Right cardiac atrium (tissue), 5 donors: ENCODE measurements around the gene CTSC. TPM values are rescaled to one million over a fixed set of nuclear protein-coding genes. Genes with fewer than 3 reads are reported as not detected.

Experiments
- ATAC-seq, 2 donors: fragments of 200-7000 bp; cut with Tn5 transposase; one replicate each; pipeline versions ENCODE4 v1.8.0 to v1.9.1; 2020; ENCODE audit warnings: moderate library complexity in 2 of 2, mild to moderate bottlenecking in 1 of 2
- DNase-seq, 3 donors: peaks; one replicate each; pipeline ENCODE4 v3.0.0-alpha.2; 2020
- H3K27ac ChIP-seq: one replicate; pipeline ENCODE4 v1.5.1; 2013; ENCODE audit warnings: mild to moderate bottlenecking, low read length, control low read depth, moderate library complexity
- H3K27me3 ChIP-seq: one replicate; pipeline ENCODE4 v1.6.1; 2013; ENCODE audit not compliant: control insufficient read depth, insufficient read depth
- H3K4me1 ChIP-seq: one replicate; pipeline ENCODE4 v1.6.1; 2013; ENCODE audit warnings: low read length; ENCODE audit not compliant: control insufficient read depth, insufficient read depth
- H3K4me3 ChIP-seq: one replicate; pipeline ENCODE4 v1.5.1; 2013; ENCODE audit warnings: low read length, control low read depth
- H3K9me3 ChIP-seq: one replicate; pipeline ENCODE4 v1.6.1; 2013; ENCODE audit warnings: low read length; ENCODE audit not compliant: control insufficient read depth
- WGBS: extraction: QIAGEN DNeasy Blood & Tissue Kit; methylation state at CpG from one replicate; pipeline ENCODE4 v1.1.7; 2013; 5-methylcytosine and 5-hydroxymethylcytosine counted together
- intact Hi-C, 4 donors: fragments of 100-400 bp; cut with DNase I; formaldehyde crosslinking; loops; one replicate each; pipeline versions ENCODE4 v1.11.0 to v1.14.0; 2022 to 2023
- polyA plus RNA-seq: library from polyadenylated mRNA; stranded (reverse); fragments of 200-250 nt; gene quantifications from one replicate; pipeline ENCODE4 v1.2.3, GENCODE V29; 2013
- total RNA-seq, 4 donors: library from RNA; stranded (reverse); fragmentation: NEBNext Ultra II Directional; extraction: Animal tissue kit (Norgen Biotek cat#: 25700); gene quantifications; one replicate each; pipeline ENCODE4 v1.2.1, GENCODE V29; 2021
- donor health status: healthy with polysubstance abuse.
- donor health status: DM: no; HTN: yes; CAD: no.
- donor health status: DM: no; HTN: no; CAD: no.
- donor health status: DM: no; HTN: yes; CAD: no; lungs with severe emphysema.
- donor health status: DM: yes; HTN: yes; CAD: no.

The CTSC gene
- total and polyA plus RNA-seq, 5 donors: 17.7 to 39.3 (median 28.7) TPM

DNA sequence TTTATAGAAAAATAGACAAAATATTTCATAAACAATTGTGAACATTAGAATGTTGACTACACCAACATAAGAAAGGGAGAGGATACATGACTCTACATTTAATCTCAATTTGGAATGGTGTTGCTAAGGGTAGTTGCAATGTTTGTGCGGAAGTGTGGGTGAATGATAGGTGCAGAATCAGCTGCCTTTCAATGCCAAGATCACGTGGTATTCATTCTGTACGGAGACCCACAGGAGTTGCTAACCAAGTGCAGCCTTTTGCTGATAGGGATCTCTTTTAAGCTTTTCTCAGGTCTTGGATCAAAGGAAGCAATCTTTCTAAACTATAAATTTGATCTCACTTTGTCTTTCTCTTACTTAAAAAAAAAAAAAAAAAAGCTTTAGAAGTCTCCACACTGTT, 29.8 kb upstream of the CTSC start:
- intact Hi-C loops: no loop called here
- Histone ChIP-seq H3K27ac (no peak overlapping the region), H3K27me3 (no peaks in the 10 kb centered on the region), H3K4me1 (no peaks in the 10 kb centered on the region), H3K4me3 (no peak overlapping the region), H3K9me3 (no peaks in the 10 kb centered on the region)
- ATAC-seq (no peak), DNase-seq (no peak)
- WGBS: 77% methylated on average over 3 of the region's 3 CpGs

DNA sequence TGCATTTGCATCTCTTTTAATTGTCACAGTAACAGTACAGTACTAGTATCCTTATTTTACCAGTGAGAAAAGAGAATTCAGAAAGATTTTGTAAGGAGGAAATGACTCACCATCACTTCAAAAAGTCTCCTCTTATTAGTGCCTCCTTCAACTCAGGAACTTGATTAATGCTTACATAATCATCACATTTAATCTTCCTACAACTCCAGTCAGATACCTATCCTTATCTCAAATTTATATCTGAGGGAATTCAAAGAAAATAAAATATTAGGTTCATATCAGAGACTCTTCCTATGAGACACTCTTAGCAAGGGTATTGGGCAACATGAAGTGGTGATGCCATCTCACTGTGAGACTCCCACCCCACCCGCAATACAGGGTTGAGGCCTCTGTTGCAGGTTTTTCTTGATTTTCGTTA, 26.1 kb upstream of the CTSC start:
- H3K9me3 ChIP-seq: no peaks in the 10 kb centered on the region
- H3K27me3 ChIP-seq: no peaks in the 10 kb centered on the region
- WGBS: 81% methylated on average over 2 of the region's 2 CpGs
- DNase-seq (no peak), ATAC-seq (no peak)
- intact Hi-C loops: no loop called here
- H3K4me3 ChIP-seq: no peak overlapping the region
- no peak overlapping the region for H3K27ac ChIP-seq
- H3K4me1 ChIP-seq: no peaks in the 10 kb centered on the region

- H3K9me3 ChIP-seq: no peaks in the 10 kb centered on the region
- no peak overlapping the region for H3K4me3 ChIP-seq
- no peak for ATAC-seq
- no peaks in the 10 kb centered on the region for H3K27me3 ChIP-seq
- H3K27ac ChIP-seq: no peak overlapping the region
- intact Hi-C loops: no loop called here
- WGBS: 71% methylated on average over 1 of the region's 1 CpG
- DNase-seq: no peak
- no peaks in the 10 kb centered on the region for H3K4me1 ChIP-seq
Observed at GRCh38 chr11:88363004-88363403, 25.5 kb upstream of the CTSC start.

GRCh38 chr11:88360141-88360540, 22.6 kb upstream of the CTSC start:
- ATAC-seq (no peak), DNase-seq (no peak)
- no peak overlapping the region for H3K27ac ChIP-seq
- 85% methylated on average over 1 of the region's 1 CpG for WGBS
- intact Hi-C loops: no loop called here
- no peaks in the 10 kb centered on the region for H3K27me3 ChIP-seq
- H3K4me3 ChIP-seq: no peak overlapping the region
- no peaks in the 10 kb centered on the region for H3K4me1 ChIP-seq
- no peaks in the 10 kb centered on the region for H3K9me3 ChIP-seq

DNA sequence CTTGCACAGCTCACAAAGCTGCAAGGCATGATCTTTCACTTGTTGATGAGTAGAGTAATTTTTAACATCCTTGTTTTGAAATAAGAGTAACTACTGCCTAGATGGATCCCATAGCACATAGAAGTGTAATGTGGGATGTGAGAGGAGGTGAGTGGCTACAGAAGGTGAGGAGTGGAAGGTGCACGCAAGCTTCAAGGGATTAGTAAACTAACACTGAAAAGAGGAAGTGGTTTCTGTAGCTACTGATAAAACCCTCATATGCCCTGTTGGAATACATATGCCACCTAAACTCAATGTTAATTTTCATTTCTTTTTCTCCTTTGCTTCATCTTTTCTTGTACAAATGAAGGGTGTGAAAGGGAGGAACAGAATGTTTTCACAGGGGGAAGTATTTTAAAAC, 22.0 kb upstream of the CTSC start:
- ATAC-seq (no peak), DNase-seq (no peak)
- intact Hi-C loops: loop anchor here in 1 of 4 donors (10.0 kb wide), 1 partner anchor 55 kb away; no protein-coding TSS in a partner anchor
- no peak overlapping the region for H3K4me3 ChIP-seq
- H3K9me3 ChIP-seq: no peaks in the 10 kb centered on the region
- no peaks in the 10 kb centered on the region for H3K27me3 ChIP-seq
- H3K27ac ChIP-seq: no peak overlapping the region
- 73% methylated on average over 1 of the region's 1 CpG for WGBS
- no peaks in the 10 kb centered on the region for H3K4me1 ChIP-seq

DNA sequence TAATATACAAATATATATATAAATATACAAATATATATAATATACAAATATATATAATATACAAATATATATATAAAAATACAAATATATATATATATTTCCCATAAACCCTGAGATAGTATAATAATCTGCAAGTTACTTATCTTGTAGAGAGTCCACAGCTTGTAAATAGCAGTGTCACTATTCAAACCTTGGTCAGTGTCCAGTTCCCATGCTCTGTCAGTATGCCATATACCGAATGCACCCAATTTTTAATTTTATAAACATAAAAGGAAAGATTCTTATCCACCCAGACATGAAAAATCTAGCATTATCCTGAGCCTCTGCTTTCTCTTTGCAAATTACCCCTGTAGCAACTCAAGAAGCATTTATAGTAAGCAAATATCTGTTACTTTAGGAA, 21.6 kb upstream of the CTSC start:
- intact Hi-C loops: loop anchor here in 1 of 4 donors (10.0 kb wide), 1 partner anchor 56 kb away; no protein-coding TSS in a partner anchor
- no peak overlapping the region for H3K4me3 ChIP-seq
- WGBS: 73% methylated on average over 1 of the region's 1 CpG
- DNase-seq (no peak), ATAC-seq (no peak)
- H3K27me3 ChIP-seq: no peaks in the 10 kb centered on the region
- H3K9me3 ChIP-seq: no peaks in the 10 kb centered on the region
- no peak overlapping the region for H3K27ac ChIP-seq
- H3K4me1 ChIP-seq: no peaks in the 10 kb centered on the region

- no peak overlapping the region for H3K27ac ChIP-seq
- no peaks in the 10 kb centered on the region for H3K4me1 ChIP-seq
Observed at GRCh38 chr11:88358040-88358431, 20.5 kb upstream of the CTSC start.

GRCh38 chr11:88357323-88358039, 19.9 kb upstream of the CTSC start:
- Histone ChIP-seq H3K9me3 (no peaks in the 10 kb centered on the region), H3K27ac (no peak overlapping the region), H3K4me1 (no peaks in the 10 kb centered on the region), H3K27me3 (no peaks in the 10 kb centered on the region), H3K4me3 (no peak overlapping the region)
- ATAC-seq (peak; percentile 41 to 54), DNase-seq (no peak)
- 67% methylated on average over 3 of the region's 3 CpGs for WGBS
- intact Hi-C loops: loop anchor here in 1 of 4 donors (10.0 kb wide), 1 partner anchor 57 kb away; no protein-coding TSS in a partner anchor

More at GRCh38 chr11:88358040-88358431, 20.5 kb upstream of the CTSC start:
- intact Hi-C loops: loop anchor here in 1 of 4 donors (10.0 kb wide), 1 partner anchor 57 kb away; no protein-coding TSS in a partner anchor
- Histone ChIP-seq H3K27me3 (no peaks in the 10 kb centered on the region), H3K9me3 (no peaks in the 10 kb centered on the region), H3K4me3 (no peak overlapping the region)
- 83% methylated on average over 2 of the region's 2 CpGs for WGBS
- DNase-seq (no peak), ATAC-seq (no peak)

GRCh38 chr11:88355887-88356286, 18.4 kb upstream of the CTSC start:
- ATAC-seq: no peak
- no peak for DNase-seq
- Histone ChIP-seq H3K27ac (no peak overlapping the region), H3K4me3 (no peak overlapping the region), H3K4me1 (no peaks in the 10 kb centered on the region), H3K9me3 (no peaks in the 10 kb centered on the region), H3K27me3 (no peaks in the 10 kb centered on the region)
- intact Hi-C loops: loop anchor here in 1 of 4 donors (10.0 kb wide), 1 partner anchor 59 kb away; no protein-coding TSS in a partner anchor
- 43% methylated on average over 2 of the region's 2 CpGs for WGBS

DNA sequence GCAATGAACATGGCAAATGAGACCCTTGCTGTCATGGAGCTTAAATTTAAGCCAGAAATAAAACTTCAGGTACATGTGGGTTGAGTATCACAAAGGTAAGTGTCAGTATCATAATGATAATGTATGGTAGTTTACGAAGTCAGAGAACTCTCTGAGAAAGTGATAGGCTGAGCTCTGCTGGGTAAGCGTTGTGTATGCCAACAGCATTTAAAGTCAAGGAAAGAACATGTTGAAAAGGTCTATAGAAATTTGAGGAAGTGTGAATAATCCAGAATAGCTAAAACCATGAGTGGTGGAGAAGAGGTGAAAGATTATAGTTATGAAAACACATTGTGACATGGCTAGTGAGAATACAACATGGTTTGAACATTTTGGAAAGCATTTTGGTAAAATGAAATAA, 17.4 kb upstream of the CTSC start:
- Histone ChIP-seq H3K27me3 (no peaks in the 10 kb centered on the region), H3K4me1 (no peaks in the 10 kb centered on the region), H3K9me3 (no peaks in the 10 kb centered on the region), H3K27ac (no peak overlapping the region), H3K4me3 (no peak overlapping the region)
- 83% methylated on average over 2 of the region's 2 CpGs for WGBS
- intact Hi-C loops: loop anchor here in 1 of 4 donors (10.0 kb wide), 1 partner anchor 60 kb away; no protein-coding TSS in a partner anchor
- no peak for ATAC-seq
- no peak for DNase-seq

DNA sequence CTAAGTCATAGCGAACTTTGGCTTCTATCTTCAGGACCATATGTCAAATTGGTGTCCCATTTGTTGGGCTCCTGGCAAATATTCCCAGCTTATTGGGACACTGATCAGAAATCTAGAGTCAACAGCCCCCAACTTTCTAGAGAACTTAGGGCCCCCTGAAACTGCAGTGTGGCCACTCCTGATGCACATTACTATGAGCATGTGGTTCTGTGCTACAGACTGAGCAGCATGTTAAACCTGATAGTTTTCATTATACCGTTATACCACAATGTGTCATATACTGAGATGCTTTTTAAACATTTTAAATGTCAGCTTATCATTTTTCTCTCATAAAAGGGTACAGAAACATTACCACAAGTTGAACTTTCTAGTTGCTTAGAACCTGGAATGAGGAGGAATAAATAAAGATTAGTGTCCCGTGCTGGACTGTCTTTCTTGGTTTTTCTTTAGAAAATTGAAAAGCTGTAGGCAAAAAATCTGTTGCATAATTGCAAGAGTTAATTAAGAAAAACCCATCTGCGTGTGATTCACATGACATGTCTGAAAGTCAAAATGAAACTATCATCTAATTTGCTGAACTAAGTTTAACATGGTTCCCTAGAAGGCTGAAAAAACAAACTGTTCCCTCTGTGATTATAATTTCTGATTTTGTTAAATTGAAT, 16.4 kb upstream of the CTSC start:
- no peak for ATAC-seq
- no peak overlapping the region for H3K27ac ChIP-seq
- 84% methylated on average over 4 of the region's 4 CpGs for WGBS
- no peaks in the 10 kb centered on the region for H3K4me1 ChIP-seq
- no peaks in the 10 kb centered on the region for H3K27me3 ChIP-seq
- intact Hi-C loops: loop anchor here in 1 of 4 donors (10.0 kb wide), 1 partner anchor 61 kb away; no protein-coding TSS in a partner anchor
- no peak overlapping the region for H3K4me3 ChIP-seq
- DNase-seq: no peak
- H3K9me3 ChIP-seq: no peaks in the 10 kb centered on the region
